ENCODE results near the gene FGF7.
"Not testable (repeated sequence)": the region's sequence is repeated elsewhere in the genome, so short reads cannot be mapped to it uniquely, and the experiment has no call there.

FGF7 gene

DNA sequence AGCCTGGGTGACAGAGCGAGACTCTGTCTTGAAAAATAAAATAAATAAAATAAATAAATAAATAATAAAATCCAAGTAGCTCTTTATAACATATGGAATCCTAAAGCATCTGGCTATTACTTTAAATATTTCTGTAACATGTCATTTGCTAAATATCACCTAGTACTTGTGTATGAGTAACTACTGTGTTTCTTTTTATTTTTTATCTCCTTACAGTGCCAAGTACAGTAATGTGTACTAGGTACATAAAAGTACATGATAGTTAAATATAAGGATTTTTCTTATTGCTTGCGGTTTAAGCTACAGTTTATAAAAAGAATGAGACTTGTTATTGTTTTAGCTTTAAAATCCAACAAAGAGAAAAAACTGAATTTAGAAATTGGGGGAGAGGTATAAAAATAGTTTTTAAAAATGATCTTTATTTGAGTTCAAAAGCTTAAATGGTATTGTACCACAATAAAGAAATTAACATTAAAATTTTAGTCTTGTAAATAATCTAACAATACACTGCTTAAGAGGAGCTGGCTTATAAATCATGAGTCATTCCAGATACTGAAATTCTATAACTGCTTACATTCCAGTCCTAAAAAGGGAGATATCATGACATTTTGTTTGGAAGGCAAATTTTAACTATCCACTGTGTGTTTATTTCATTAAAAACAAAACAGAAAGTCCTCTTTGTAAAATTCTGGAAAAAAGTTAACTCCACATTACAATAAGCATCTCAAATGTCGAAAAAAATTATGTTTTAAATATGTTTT lies 73.1 kb downstream of the FGF7 start:
- DNase-seq: no peak

- no peak for DNase-seq
These were observed 78.5 kb downstream of the FGF7 start for GRCh38 chr15:49501586-49501985.

GRCh38 chr15:49506341-49506740 lies 83.3 kb downstream of the FGF7 start:
- no peak for DNase-seq

DNA sequence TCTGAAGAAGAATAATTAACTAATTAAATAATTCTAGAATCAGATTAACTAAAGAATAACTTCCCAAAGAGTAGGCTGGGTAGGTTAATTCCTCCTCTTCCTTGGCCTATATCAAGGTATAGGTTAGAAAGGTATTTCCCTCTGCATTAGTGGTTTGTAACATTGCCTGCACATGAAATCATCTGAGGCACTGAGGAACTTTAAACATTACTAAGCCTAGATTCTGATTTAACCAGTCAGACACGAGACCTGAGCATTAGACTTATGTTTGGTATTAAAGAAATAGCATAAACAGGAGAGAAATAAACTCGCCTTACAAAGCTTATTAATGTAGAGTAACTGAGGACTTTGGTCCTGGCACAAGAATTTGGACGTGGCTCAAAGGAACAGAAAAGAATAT lies 84.2 kb downstream of the FGF7 start:
- no peak for DNase-seq

- DNase-seq: not testable (repeated sequence)
These were observed 89.7 kb downstream of the FGF7 start for GRCh38 chr15:49512739-49513138.

DNA sequence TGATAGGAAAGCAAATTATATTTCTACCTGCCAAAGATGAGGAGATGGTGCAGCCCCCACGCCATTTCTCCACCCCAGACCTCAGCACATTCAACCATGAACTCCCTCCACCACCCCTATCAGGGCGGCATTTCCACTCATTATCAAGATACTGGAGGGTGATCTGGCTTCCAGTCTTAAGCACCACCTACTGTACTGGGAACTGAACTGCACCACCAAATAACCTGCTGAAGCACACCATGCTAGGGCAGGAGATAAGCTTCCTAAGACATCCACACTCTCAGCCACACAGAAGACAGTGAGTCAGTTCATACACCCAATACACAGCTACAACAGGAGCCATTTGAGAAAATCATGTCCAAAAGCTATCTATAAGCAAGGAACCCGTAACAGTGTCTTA lies 98.8 kb downstream of the FGF7 start:
- DNase-seq: no peak

DNA sequence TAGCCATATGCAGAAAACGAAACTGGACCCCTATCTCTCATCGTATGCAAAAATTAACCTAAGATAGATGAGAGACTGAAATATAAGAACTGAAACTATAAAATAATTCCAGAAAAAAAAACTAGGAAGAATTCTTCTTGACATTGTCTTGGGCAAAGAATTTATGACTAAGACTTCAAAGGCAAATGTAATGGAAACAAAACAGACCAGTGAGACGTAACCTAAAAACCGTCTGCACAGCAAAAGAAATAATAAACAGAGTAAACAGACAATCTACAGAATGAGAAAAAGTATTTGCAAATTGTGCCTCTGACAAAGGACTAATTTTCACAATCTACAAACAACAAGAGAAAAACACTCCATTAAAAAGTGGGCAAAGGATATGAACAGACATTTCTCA lies 105.2 kb downstream of the FGF7 start:
- DNase-seq: no peak

- no peak for DNase-seq
These were observed 107.0 kb downstream of the FGF7 start for GRCh38 chr15:49530092-49530491.
